Stimulated activated naive CD8-positive, alpha-beta T cell treated with anti-CD3 and anti-CD28 coated beads, Interleukin-15, Interleukin-2, amounts not matched to agents 100 ng/mL and 50 ng/mL, for 24 hours (primary cell): ENCODE data around the gene L3MBTL4.
"Not testable (repeated sequence)": the region's sequence is repeated elsewhere in the genome, so short reads cannot be mapped to it uniquely, and the experiment has no call there.

ENCODE experiments used
- H3K27ac Mint-ChIP-seq: one replicate; pipeline ENCODE4 v1.8.0; 2021; ENCODE audit warnings: mild to moderate bottlenecking, mixed read lengths
- H3K27me3 Mint-ChIP-seq: one replicate; pipeline ENCODE4 v1.8.0; 2021; ENCODE audit warnings: mixed read lengths
- H3K36me3 Mint-ChIP-seq: one replicate; pipeline ENCODE4 v1.8.0; 2021; ENCODE audit warnings: low read depth, mixed read lengths
- H3K4me1 Mint-ChIP-seq: one replicate; pipeline ENCODE4 v1.8.0; 2021; ENCODE audit warnings: low read depth, mixed read lengths
- H3K4me3 Mint-ChIP-seq: one replicate; pipeline ENCODE4 v1.8.0; 2021; ENCODE audit warnings: mild to moderate bottlenecking, mixed read lengths
- H3K9me3 Mint-ChIP-seq: one replicate; pipeline ENCODE4 v1.8.0; 2021; ENCODE audit warnings: mixed read lengths

The L3MBTL4 gene

GRCh38 chr18:6396276-6396675, 18.4 kb downstream of the L3MBTL4 start:
- Mint-ChIP-seq H3K27me3 (no peaks in the 10 kb centered on the region), H3K4me1 (peaks cover 4% of the 10 kb centered on the region), H3K4me3 (no peak overlapping the region), H3K9me3 (peaks cover 10% of the 10 kb centered on the region), H3K36me3 (peaks cover 6% of the 10 kb centered on the region), H3K27ac (no peak overlapping the region)

- H3K4me1 Mint-ChIP-seq = no peaks in the 10 kb centered on the region
- H3K9me3 Mint-ChIP-seq = peaks cover 27% of the 10 kb centered on the region
- no peak overlapping the region for H3K4me3 Mint-ChIP-seq
- H3K27ac Mint-ChIP-seq = no peak overlapping the region
- H3K27me3 Mint-ChIP-seq = peaks cover 4% of the 10 kb centered on the region
- peaks cover 6% of the 10 kb centered on the region for H3K36me3 Mint-ChIP-seq
Observed at GRCh38 chr18:6389005-6389404, 25.7 kb downstream of the L3MBTL4 start.

GRCh38 chr18:6382963-6383362, 31.7 kb downstream of the L3MBTL4 start:
- H3K4me3 Mint-ChIP-seq = no peak overlapping the region
- peaks cover 4% of the 10 kb centered on the region for H3K27me3 Mint-ChIP-seq
- no peak overlapping the region for H3K27ac Mint-ChIP-seq
- H3K4me1 Mint-ChIP-seq = no peaks in the 10 kb centered on the region
- no peaks in the 10 kb centered on the region for H3K36me3 Mint-ChIP-seq
- H3K9me3 Mint-ChIP-seq = peaks cover 19% of the 10 kb centered on the region

GRCh38 chr18:6377473-6377872, 37.2 kb downstream of the L3MBTL4 start:
- not testable (repeated sequence) for H3K27me3 Mint-ChIP-seq, H3K4me1 Mint-ChIP-seq, H3K4me3 Mint-ChIP-seq, H3K36me3 Mint-ChIP-seq, H3K27ac Mint-ChIP-seq
- peaks cover 19% of the 10 kb centered on the region for H3K9me3 Mint-ChIP-seq

- H3K27ac Mint-ChIP-seq = no peak overlapping the region
- H3K27me3 Mint-ChIP-seq = no peaks in the 10 kb centered on the region
- H3K4me1 Mint-ChIP-seq = no peaks in the 10 kb centered on the region
- H3K36me3 Mint-ChIP-seq = no peaks in the 10 kb centered on the region
- peaks cover 14% of the 10 kb centered on the region for H3K9me3 Mint-ChIP-seq
- H3K4me3 Mint-ChIP-seq = no peak overlapping the region
Observed at GRCh38 chr18:6376433-6377229, 38.1 kb downstream of the L3MBTL4 start.

- no peaks in the 10 kb centered on the region for H3K4me1 Mint-ChIP-seq
- no peak overlapping the region for H3K4me3 Mint-ChIP-seq
- no peaks in the 10 kb centered on the region for H3K27me3 Mint-ChIP-seq
- H3K36me3 Mint-ChIP-seq = no peaks in the 10 kb centered on the region
- H3K27ac Mint-ChIP-seq = no peak overlapping the region
- H3K9me3 Mint-ChIP-seq = peaks cover 8% of the 10 kb centered on the region
Observed at GRCh38 chr18:6374935-6375529, 39.7 kb downstream of the L3MBTL4 start.

- no peak overlapping the region for H3K27ac Mint-ChIP-seq
- H3K9me3 Mint-ChIP-seq = peaks cover 4% of the 10 kb centered on the region
- H3K4me1 Mint-ChIP-seq = no peaks in the 10 kb centered on the region
- no peaks in the 10 kb centered on the region for H3K27me3 Mint-ChIP-seq
- H3K36me3 Mint-ChIP-seq = no peaks in the 10 kb centered on the region
- no peak overlapping the region for H3K4me3 Mint-ChIP-seq
Observed at GRCh38 chr18:6374340-6374739, 40.4 kb downstream of the L3MBTL4 start.

GRCh38 chr18:6373187-6373586, 41.5 kb downstream of the L3MBTL4 start:
- no peaks in the 10 kb centered on the region for H3K36me3 Mint-ChIP-seq
- H3K4me1 Mint-ChIP-seq = no peaks in the 10 kb centered on the region
- H3K9me3 Mint-ChIP-seq = peaks cover 4% of the 10 kb centered on the region
- H3K27ac Mint-ChIP-seq = no peak overlapping the region
- H3K27me3 Mint-ChIP-seq = no peaks in the 10 kb centered on the region
- no peak overlapping the region for H3K4me3 Mint-ChIP-seq

GRCh38 chr18:6370886-6371635, 43.6 kb downstream of the L3MBTL4 start:
- Mint-ChIP-seq H3K4me1 (no peaks in the 10 kb centered on the region), H3K36me3 (no peaks in the 10 kb centered on the region), H3K27ac (no peak overlapping the region), H3K4me3 (no peak overlapping the region), H3K27me3 (no peaks in the 10 kb centered on the region), H3K9me3 (peaks cover 4% of the 10 kb centered on the region)

GRCh38 chr18:6370410-6370809, 44.3 kb downstream of the L3MBTL4 start:
- peaks cover 4% of the 10 kb centered on the region for H3K9me3 Mint-ChIP-seq
- H3K4me1 Mint-ChIP-seq = no peaks in the 10 kb centered on the region
- no peaks in the 10 kb centered on the region for H3K36me3 Mint-ChIP-seq
- no peak overlapping the region for H3K27ac Mint-ChIP-seq
- no peaks in the 10 kb centered on the region for H3K27me3 Mint-ChIP-seq
- no peak overlapping the region for H3K4me3 Mint-ChIP-seq

GRCh38 chr18:6368017-6368416, 46.7 kb downstream of the L3MBTL4 start:
- H3K27ac Mint-ChIP-seq = no peak overlapping the region
- H3K36me3 Mint-ChIP-seq = no peaks in the 10 kb centered on the region

GRCh38 chr18:6367208-6367607, 47.5 kb downstream of the L3MBTL4 start:
- H3K36me3 Mint-ChIP-seq = no peaks in the 10 kb centered on the region
- H3K4me3 Mint-ChIP-seq = no peak overlapping the region
- no peaks in the 10 kb centered on the region for H3K4me1 Mint-ChIP-seq
- H3K27ac Mint-ChIP-seq = no peak overlapping the region
- no peaks in the 10 kb centered on the region for H3K27me3 Mint-ChIP-seq
- H3K9me3 Mint-ChIP-seq = no peaks in the 10 kb centered on the region

More at GRCh38 chr18:6368017-6368416, 46.7 kb downstream of the L3MBTL4 start:
- Mint-ChIP-seq H3K4me1 (no peaks in the 10 kb centered on the region), H3K9me3 (no peaks in the 10 kb centered on the region), H3K27me3 (no peaks in the 10 kb centered on the region), H3K4me3 (no peak overlapping the region)

GRCh38 chr18:6366776-6367175, 47.9 kb downstream of the L3MBTL4 start:
- no peaks in the 10 kb centered on the region for H3K36me3 Mint-ChIP-seq
- no peaks in the 10 kb centered on the region for H3K27me3 Mint-ChIP-seq
- no peaks in the 10 kb centered on the region for H3K9me3 Mint-ChIP-seq
- no peak overlapping the region for H3K27ac Mint-ChIP-seq
- no peak overlapping the region for H3K4me3 Mint-ChIP-seq
- no peaks in the 10 kb centered on the region for H3K4me1 Mint-ChIP-seq

GRCh38 chr18:6365385-6365784, 49.3 kb downstream of the L3MBTL4 start:
- no peak overlapping the region for H3K4me3 Mint-ChIP-seq
- no peaks in the 10 kb centered on the region for H3K9me3 Mint-ChIP-seq
- no peaks in the 10 kb centered on the region for H3K27me3 Mint-ChIP-seq
- H3K4me1 Mint-ChIP-seq = no peaks in the 10 kb centered on the region
- no peak overlapping the region for H3K27ac Mint-ChIP-seq
- H3K36me3 Mint-ChIP-seq = no peaks in the 10 kb centered on the region

GRCh38 chr18:6363216-6363615, 51.5 kb downstream of the L3MBTL4 start:
- Mint-ChIP-seq H3K4me3 (no peak overlapping the region), H3K4me1 (no peaks in the 10 kb centered on the region), H3K9me3 (no peaks in the 10 kb centered on the region), H3K27me3 (no peaks in the 10 kb centered on the region), H3K36me3 (no peaks in the 10 kb centered on the region), H3K27ac (no peak overlapping the region)
